HepG2 (cell line): ENCODE results near the gene PFKFB4. TPM values are rescaled to one million over a fixed set of nuclear protein-coding genes. Genes with fewer than 3 reads are reported as not detected.

ENCODE experiments used
- ARNTL ChIP-seq: sonication (generic); formaldehyde crosslinking; IDR thresholded peaks from 2 replicates; pipeline ENCODE4 v1.4.0; 2020; ENCODE audit warnings: mild to moderate bottlenecking, missing genetic modification reagents
- BRCA1 ChIP-seq: sonication (generic); formaldehyde crosslinking; IDR thresholded peaks from 2 replicates; pipeline ENCODE4 v1.4.0; 2020; ENCODE audit warnings: missing genetic modification reagents
- DR1 ChIP-seq: sonication (generic); formaldehyde crosslinking; IDR thresholded peaks from 2 replicates; pipeline ENCODE4 v1.8.0; 2021; ENCODE audit warnings: mild to moderate bottlenecking, missing genetic modification reagents, inconsistent platforms
- GPN1 ChIP-seq: sonication (generic); formaldehyde crosslinking; IDR thresholded peaks from 2 replicates; pipeline ENCODE4 v1.5.1; 2020; ENCODE audit warnings: missing genetic modification reagents, borderline replicate concordance
- HOXD1 ChIP-seq: sonication (generic); formaldehyde crosslinking; IDR thresholded peaks from 2 replicates; pipeline ENCODE4 v1.5.0; 2020; ENCODE audit warnings: missing genetic modification reagents
- MEIS1 ChIP-seq: sonication (generic); formaldehyde crosslinking; IDR thresholded peaks from 2 replicates; pipeline ENCODE4 v1.9.0; 2021; ENCODE audit warnings: mild to moderate bottlenecking, missing genetic modification reagents, moderate library complexity, borderline replicate concordance
- MTA3 ChIP-seq: sonication (generic); formaldehyde crosslinking; IDR thresholded peaks from 2 replicates; pipeline ENCODE4 v1.4.0; 2020; ENCODE audit warnings: missing genetic modification reagents
- NAIF1 ChIP-seq: sonication (generic); formaldehyde crosslinking; IDR thresholded peaks from 2 replicates; pipeline ENCODE4 v1.5.0; 2020; ENCODE audit warnings: mild to moderate bottlenecking, missing genetic modification reagents, borderline replicate concordance
- POLR2AphosphoS2 ChIP-seq: IDR thresholded peaks from 2 replicates; pipeline ENCODE4 v1.6.1; 2011; ENCODE audit warnings: low read depth, low read length, improper control_type of control experiment
- RFX1 ChIP-seq: fragments of 450-650 bp; IDR thresholded peaks from 2 replicates; pipeline ENCODE4 v1.6.1; 2017
- ZBTB10 ChIP-seq: sonication (generic); formaldehyde crosslinking; IDR thresholded peaks from 2 replicates; pipeline ENCODE4 v1.4.0; 2020; ENCODE audit warnings: missing genetic modification reagents, borderline replicate concordance
- ZFP82 ChIP-seq: sonication (generic); formaldehyde crosslinking; IDR thresholded peaks from 2 replicates; pipeline ENCODE4 v1.5.1; 2020; ENCODE audit warnings: mild to moderate bottlenecking, missing genetic modification reagents, borderline replicate concordance
- ZFY ChIP-seq: sonication (generic); formaldehyde crosslinking; IDR thresholded peaks from 2 replicates; pipeline ENCODE4 v1.4.0; 2020; ENCODE audit warnings: missing genetic modification reagents
- ZNF160 ChIP-seq: sonication (generic); formaldehyde crosslinking; IDR thresholded peaks from 2 replicates; pipeline ENCODE4 v1.8.0; 2022; ENCODE audit warnings: mild to moderate bottlenecking, inconsistent platforms, missing genetic modification reagents
- ZNF24 ChIP-seq: fragments of 450-650 bp; IDR thresholded peaks from 2 replicates; pipeline ENCODE4 v1.6.1; 2017; ENCODE audit warnings: antibody characterized with exemption, mild to moderate bottlenecking
- ZNF296 ChIP-seq: sonication (generic); formaldehyde crosslinking; conservative IDR thresholded peaks from 2 replicates; pipeline ENCODE4 v1.5.0; 2020; ENCODE audit warnings: mild to moderate bottlenecking, missing genetic modification reagents
- ZNF350 ChIP-seq: sonication (generic); formaldehyde crosslinking; IDR thresholded peaks from 2 replicates; pipeline ENCODE4 v1.4.0; 2020; ENCODE audit warnings: mild to moderate bottlenecking, low read depth, missing genetic modification reagents, borderline replicate concordance
- ZNF550 ChIP-seq: sonication (generic); formaldehyde crosslinking; IDR thresholded peaks from 2 replicates; pipeline ENCODE4 v1.4.0; 2020; ENCODE audit warnings: mild to moderate bottlenecking, missing genetic modification reagents, borderline replicate concordance
- ZNF674 ChIP-seq: sonication (generic); formaldehyde crosslinking; IDR thresholded peaks from 2 replicates; pipeline ENCODE4 v1.5.0; 2020; ENCODE audit warnings: low read depth, mild to moderate bottlenecking, missing genetic modification reagents
- ZSCAN21 ChIP-seq: sonication (generic); formaldehyde crosslinking; IDR thresholded peaks from 2 replicates; pipeline ENCODE4 v1.8.0; 2022; ENCODE audit warnings: mild to moderate bottlenecking, missing genetic modification reagents, moderate library complexity, borderline replicate concordance
- polyA plus RNA-seq, 8 experiments: library from polyadenylated mRNA; depleted of rRNA in 3 of 8; stranded (reverse) in 7 of 8; unstranded in 1 of 8; fragments of >200 nt; fragmentation: Illumina TruSeq in 4 of 8; extraction: Trizol in 4 of 8; gene quantifications; 2 replicates each; pipeline versions ENCODE4 v1.2.1 to v1.2.3, GENCODE V29; 2011 to 2016; ENCODE audit warnings: low read depth in 4 of 8, missing spikeins in 1 of 8, mixed read lengths in 1 of 8; ENCODE audit not compliant: insufficient read depth in 1 of 8
- total RNA-seq, 5 experiments: library from RNA; depleted of rRNA; stranded (reverse); fragments of >200 nt; fragmentation: Illumina TruSeq; extraction: Trizol; gene quantifications; 2 replicates each; pipeline ENCODE4 v1.2.3, GENCODE V29; 2016; ENCODE audit warnings: low read depth in 1 of 5
- TF ChIP-seq, protein P1 (sequence below): sonication (generic); formaldehyde crosslinking; conservative IDR thresholded peaks from 2 replicates; pipeline ENCODE4 v1.4.0; 2020; ENCODE audit warnings: missing genetic modification reagents
- TF ChIP-seq, protein P2 (sequence below): IDR thresholded peaks from 2 replicates; pipeline ENCODE4 v1.6.1; 2018; ENCODE audit warnings: missing genetic modification reagents, mild to moderate bottlenecking, missing compliant biosample characterization
- TF ChIP-seq, protein P3 (sequence below): fragments of 450-650 bp; IDR thresholded peaks from 2 replicates; pipeline ENCODE4 v1.6.1; 2017

The PFKFB4 gene
- total and polyA plus RNA-seq, 2 of the 13 experiments (the other 11 are each of a cell fraction or from before 2014, with no cell fraction given), result 7.1 to 103 TPM

GRCh38 chr3:48556796-48557626, at the start of gene PFKFB4 (continued):
- peak; percentile 66; the same call in 1 of the 2 replicates for TF ChIP-seq MEIS1 (CRISPR knock-in tag)
- peak; percentile 60; the same call in 1 of the 2 replicates for TF ChIP-seq ZNF350 (CRISPR knock-in tag)
- peak; percentile 68 for TF ChIP-seq DR1
- TF ChIP-seq, protein P1, sequence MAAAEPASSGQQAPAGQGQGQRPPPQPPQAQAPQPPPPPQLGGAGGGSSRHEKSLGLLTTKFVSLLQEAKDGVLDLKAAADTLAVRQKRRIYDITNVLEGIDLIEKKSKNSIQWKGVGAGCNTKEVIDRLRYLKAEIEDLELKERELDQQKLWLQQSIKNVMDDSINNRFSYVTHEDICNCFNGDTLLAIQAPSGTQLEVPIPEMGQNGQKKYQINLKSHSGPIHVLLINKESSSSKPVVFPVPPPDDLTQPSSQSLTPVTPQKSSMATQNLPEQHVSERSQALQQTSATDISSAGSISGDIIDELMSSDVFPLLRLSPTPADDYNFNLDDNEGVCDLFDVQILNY (CRISPR knock-in tag), result no peak
- TF ChIP-seq POLR2AphosphoS2, result no peak
- no peak for TF ChIP-seq ZNF550 (CRISPR knock-in tag)
- TF ChIP-seq, protein P2, sequence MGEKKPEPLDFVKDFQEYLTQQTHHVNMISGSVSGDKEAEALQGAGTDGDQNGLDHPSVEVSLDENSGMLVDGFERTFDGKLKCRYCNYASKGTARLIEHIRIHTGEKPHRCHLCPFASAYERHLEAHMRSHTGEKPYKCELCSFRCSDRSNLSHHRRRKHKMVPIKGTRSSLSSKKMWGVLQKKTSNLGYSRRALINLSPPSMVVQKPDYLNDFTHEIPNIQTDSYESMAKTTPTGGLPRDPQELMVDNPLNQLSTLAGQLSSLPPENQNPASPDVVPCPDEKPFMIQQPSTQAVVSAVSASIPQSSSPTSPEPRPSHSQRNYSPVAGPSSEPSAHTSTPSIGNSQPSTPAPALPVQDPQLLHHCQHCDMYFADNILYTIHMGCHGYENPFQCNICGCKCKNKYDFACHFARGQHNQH, result peak; percentile 95
- peak; percentile 26; the same call in 1 of the 2 replicates for TF ChIP-seq ZFP82 (CRISPR knock-in tag)
- peak; percentile 88 for TF ChIP-seq ARNTL (CRISPR knock-in tag)
- no peak for TF ChIP-seq MTA3 (CRISPR knock-in tag)
- TF ChIP-seq ZNF296, result peak; percentile 40; the same call in 1 of the 2 replicates
- TF ChIP-seq BRCA1 (CRISPR knock-in tag), result no peak
- peak; percentile 68; the same call in 1 of the 2 replicates for TF ChIP-seq NAIF1 (CRISPR knock-in tag)
- TF ChIP-seq ZNF160 (CRISPR knock-in tag), result no peak
- TF ChIP-seq ZSCAN21, result no peak; the same call in 1 of the 2 replicates
- peak; percentile 75; the same call in 1 of the 2 replicates for TF ChIP-seq ZBTB10 (CRISPR knock-in tag)
- peak; percentile 90 for TF ChIP-seq ZFY (CRISPR knock-in tag)
- TF ChIP-seq ZNF24, result no peak
- no peak for TF ChIP-seq GPN1 (CRISPR knock-in tag)
- TF ChIP-seq HOXD1, result peak; percentile 75; the same call in 1 of the 2 replicates
- no peak for TF ChIP-seq ZNF674 (CRISPR knock-in tag)
- TF ChIP-seq RFX1, result no peak
- TF ChIP-seq, protein P3, sequence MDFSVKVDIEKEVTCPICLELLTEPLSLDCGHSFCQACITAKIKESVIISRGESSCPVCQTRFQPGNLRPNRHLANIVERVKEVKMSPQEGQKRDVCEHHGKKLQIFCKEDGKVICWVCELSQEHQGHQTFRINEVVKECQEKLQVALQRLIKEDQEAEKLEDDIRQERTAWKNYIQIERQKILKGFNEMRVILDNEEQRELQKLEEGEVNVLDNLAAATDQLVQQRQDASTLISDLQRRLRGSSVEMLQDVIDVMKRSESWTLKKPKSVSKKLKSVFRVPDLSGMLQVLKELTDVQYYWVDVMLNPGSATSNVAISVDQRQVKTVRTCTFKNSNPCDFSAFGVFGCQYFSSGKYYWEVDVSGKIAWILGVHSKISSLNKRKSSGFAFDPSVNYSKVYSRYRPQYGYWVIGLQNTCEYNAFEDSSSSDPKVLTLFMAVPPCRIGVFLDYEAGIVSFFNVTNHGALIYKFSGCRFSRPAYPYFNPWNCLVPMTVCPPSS, result no peak
